OCI-LY1 (cell line): Measurements from ENCODE around the gene SMIM21.

ENCODE experiments used
- H2AFZ ChIP-seq: fragments of 200-600 bp; sonication (generic), shearing (Covaris generic); 2 replicates; pipeline ENCODE4 v1.6.0; 2014; ENCODE audit warnings: antibody characterized with exemption, mild to moderate bottlenecking, low read length
- H3F3A ChIP-seq: fragments of 200-600 bp; sonication (generic), shearing (Covaris generic); 2 replicates; pipeline ENCODE4 v1.6.0; 2014; ENCODE audit warnings: mild to moderate bottlenecking, antibody characterized with exemption, low read length, moderate library complexity; ENCODE audit not compliant: insufficient read depth
- H3K27ac ChIP-seq: fragments of 200-600 bp; sonication (generic); 2 replicates; pipeline ENCODE4 v1.5.1; 2014; ENCODE audit warnings: low read length, mixed run types, mild to moderate bottlenecking, low read depth; ENCODE audit not compliant: poor library complexity, severe bottlenecking
- H3K27me3 ChIP-seq: fragments of 200-600 bp; sonication (generic); 2 replicates; pipeline ENCODE4 v1.6.0; 2014; ENCODE audit warnings: antibody characterized with exemption, mild to moderate bottlenecking, low read length, moderate library complexity; ENCODE audit not compliant: insufficient read depth
- H3K36me3 ChIP-seq: fragments of 200-600 bp; sonication (generic); 2 replicates; pipeline ENCODE4 v1.6.1; 2014; ENCODE audit warnings: mild to moderate bottlenecking, antibody characterized with exemption, low read length, moderate library complexity, mixed read lengths; ENCODE audit not compliant: insufficient read depth
- H3K4me1 ChIP-seq: fragments of 200-600 bp; sonication (generic); 2 replicates; pipeline ENCODE4 v1.5.1; 2014; ENCODE audit warnings: mild to moderate bottlenecking, low read length, moderate library complexity; ENCODE audit not compliant: insufficient read depth, severe bottlenecking
- H3K4me2 ChIP-seq: fragments of 200-600 bp; sonication (generic), shearing (Covaris generic); 2 replicates; pipeline ENCODE4 v1.6.1; 2014; ENCODE audit warnings: low read length
- H3K4me3 ChIP-seq: fragments of 200-600 bp; sonication (generic); 2 replicates; pipeline ENCODE4 v1.5.1; 2014; ENCODE audit warnings: low read length, low read depth, mild to moderate bottlenecking, mixed read lengths; ENCODE audit not compliant: poor library complexity, severe bottlenecking
- H3K79me2 ChIP-seq: fragments of 200-600 bp; shearing (Covaris generic); 2 replicates; pipeline ENCODE4 v1.6.1; 2016; ENCODE audit warnings: mixed run types, low read length, mixed read lengths; ENCODE audit not compliant: insufficient read depth
- H3K9ac ChIP-seq: fragments of 200-600 bp; sonication (generic), shearing (Covaris generic); 2 replicates; pipeline ENCODE4 v1.6.1; 2014; ENCODE audit warnings: mild to moderate bottlenecking, low read length, mixed read lengths
- H3K9me2 ChIP-seq: fragments of 200-600 bp; sonication (generic), shearing (Covaris generic); 2 replicates; pipeline ENCODE4 v1.6.1; 2014; ENCODE audit warnings: low read depth, mild to moderate bottlenecking, low read length, mixed read lengths
- H3K9me3 ChIP-seq: fragments of 200-600 bp; shearing (Covaris generic); 2 replicates; pipeline ENCODE4 v1.6.1; 2014; ENCODE audit warnings: low read length, mixed read lengths
- H4K20me1 ChIP-seq: fragments of 200-600 bp; sonication (generic), shearing (Covaris generic); 2 replicates; pipeline ENCODE4 v1.6.0; 2016; ENCODE audit warnings: mild to moderate bottlenecking, low read length; ENCODE audit not compliant: insufficient read depth
- CTCF ChIP-seq: fragments of 200-600 bp; sonication (generic), shearing (Covaris generic); IDR thresholded peaks from 2 replicates; pipeline ENCODE4 v1.5.1; 2017; ENCODE audit warnings: mild to moderate bottlenecking, antibody characterized with exemption, low read length, moderate library complexity, mixed read lengths
- EZH2 ChIP-seq: fragments of 200-600 bp; sonication (generic), shearing (Covaris generic); IDR thresholded peaks from 2 replicates; pipeline ENCODE4 v1.8.0; 2017; ENCODE audit warnings: borderline replicate concordance, mixed run types, mild to moderate bottlenecking, antibody characterized with exemption, low read length, moderate library complexity, mixed read lengths

Gene SMIM21

DNA sequence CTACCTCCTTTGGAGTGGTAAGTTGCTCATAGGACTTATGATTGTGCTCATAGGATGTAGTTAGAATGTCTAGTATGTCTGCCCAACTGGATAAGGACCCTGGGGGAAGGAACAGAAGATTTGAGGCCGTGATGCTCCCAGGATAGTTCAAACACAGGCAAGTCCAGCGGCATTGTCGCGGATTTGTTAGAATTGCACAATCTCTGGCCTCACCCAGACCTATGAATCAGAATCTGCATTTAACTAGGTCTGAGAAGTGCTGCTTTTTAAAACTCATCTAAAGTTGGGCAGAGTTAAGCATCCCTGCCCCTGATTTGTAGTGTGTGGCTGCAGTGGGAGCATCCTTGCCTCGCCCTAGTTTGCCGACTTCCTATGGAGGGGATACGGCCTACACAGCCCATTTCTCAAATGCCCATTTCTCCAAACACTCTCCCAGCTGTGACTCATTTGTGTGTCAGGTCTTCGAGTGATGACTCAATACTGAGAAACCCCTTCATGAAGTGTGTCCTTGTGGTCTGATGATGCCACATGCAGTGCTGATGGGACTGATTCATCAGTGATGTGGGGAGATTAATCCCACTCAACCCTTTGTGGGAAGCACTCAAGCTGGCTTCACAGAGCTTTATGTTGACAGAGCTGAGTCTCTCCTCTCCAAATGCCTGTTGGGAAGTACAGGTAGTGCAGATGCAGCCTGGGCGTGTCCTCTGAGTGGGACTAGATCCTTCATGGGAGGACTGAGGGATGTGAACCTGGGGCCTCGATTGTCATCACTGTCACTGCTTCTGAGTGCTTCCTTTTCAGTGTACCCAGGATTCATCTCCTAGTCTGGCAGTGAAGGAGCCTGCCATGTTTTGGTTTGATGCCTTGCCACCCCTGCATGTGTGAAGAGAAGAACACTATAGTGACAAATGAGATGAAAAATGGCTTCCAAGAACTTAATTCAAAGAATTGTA, 18.7 kb downstream of the SMIM21 start:
- no peaks in the 10 kb centered on the region for H3K9me3 ChIP-seq
- no peak overlapping the region for H2AFZ ChIP-seq
- H3K9me2 ChIP-seq, result no peaks in the 10 kb centered on the region
- no peak overlapping the region for H3K27ac ChIP-seq
- no peaks in the 10 kb centered on the region for H3K27me3 ChIP-seq
- no peaks in the 10 kb centered on the region for H3K79me2 ChIP-seq
- no peaks in the 10 kb centered on the region for H3K4me1 ChIP-seq
- H3K9ac ChIP-seq, result no peak overlapping the region
- no peak overlapping the region for H3K4me3 ChIP-seq
- TF ChIP-seq EZH2, result no peak
- H4K20me1 ChIP-seq, result no peaks in the 10 kb centered on the region
- no peak overlapping the region for H3K4me2 ChIP-seq
- H3F3A ChIP-seq, result no peaks in the 10 kb centered on the region
- H3K36me3 ChIP-seq, result no peaks in the 10 kb centered on the region

DNA sequence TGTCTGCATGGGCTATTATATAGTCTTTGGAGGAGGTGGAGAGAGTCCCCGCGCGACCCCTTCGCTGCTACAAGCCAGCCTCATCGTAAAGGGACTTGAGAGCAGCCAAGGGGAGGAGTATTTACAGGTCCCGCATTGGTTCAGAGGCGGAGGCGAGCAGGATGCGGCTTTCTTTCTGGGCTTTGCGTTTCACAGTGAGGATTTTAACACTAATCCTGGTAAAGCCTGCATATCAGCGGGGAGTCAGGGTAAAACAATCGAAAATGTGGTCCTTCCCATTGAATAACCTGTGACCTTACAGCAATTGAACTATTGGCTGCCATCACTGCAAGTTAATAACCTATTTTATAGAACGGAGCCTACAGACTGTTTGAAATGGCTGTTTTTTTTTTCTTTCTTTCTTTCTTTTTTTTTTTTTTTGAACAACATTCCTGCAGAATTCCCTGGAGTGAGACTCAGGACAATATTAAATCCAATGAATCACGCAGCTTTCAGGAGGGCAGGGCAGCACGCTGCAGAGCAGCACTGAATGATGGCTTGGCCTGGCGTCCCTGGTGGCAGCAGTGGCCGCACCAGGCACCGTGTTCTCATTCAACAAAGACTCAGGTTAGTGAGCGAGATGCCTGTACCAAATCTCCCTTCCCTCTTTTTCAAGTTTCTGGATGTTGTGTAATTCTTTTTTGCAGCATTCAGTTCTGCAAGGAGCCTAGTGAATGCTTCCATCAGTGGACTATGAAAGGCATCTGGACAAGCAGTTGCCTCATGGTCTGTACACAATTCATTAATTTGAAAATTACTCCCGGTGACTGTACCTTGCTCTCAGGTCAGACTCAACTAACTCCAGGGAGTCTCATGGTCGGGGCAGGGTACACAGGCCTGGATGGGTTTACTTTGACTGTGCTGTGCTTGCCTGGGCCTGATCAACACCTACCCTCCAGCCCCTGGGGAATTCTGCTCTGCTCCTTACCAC, 19.8 kb downstream of the SMIM21 start:
- Histone ChIP-seq H3F3A (no peaks in the 10 kb centered on the region), H3K27me3 (no peaks in the 10 kb centered on the region), H3K36me3 (no peaks in the 10 kb centered on the region), H2AFZ (no peak overlapping the region), H3K79me2 (no peaks in the 10 kb centered on the region), H3K9me2 (no peaks in the 10 kb centered on the region), H3K9me3 (no peaks in the 10 kb centered on the region), H3K4me1 (no peaks in the 10 kb centered on the region), H4K20me1 (no peaks in the 10 kb centered on the region), H3K27ac (no peak overlapping the region), H3K9ac (no peak overlapping the region), H3K4me3 (no peak overlapping the region), H3K4me2 (no peak overlapping the region)
- TF ChIP-seq CTCF, result no peak
- TF ChIP-seq EZH2, result no peak

DNA sequence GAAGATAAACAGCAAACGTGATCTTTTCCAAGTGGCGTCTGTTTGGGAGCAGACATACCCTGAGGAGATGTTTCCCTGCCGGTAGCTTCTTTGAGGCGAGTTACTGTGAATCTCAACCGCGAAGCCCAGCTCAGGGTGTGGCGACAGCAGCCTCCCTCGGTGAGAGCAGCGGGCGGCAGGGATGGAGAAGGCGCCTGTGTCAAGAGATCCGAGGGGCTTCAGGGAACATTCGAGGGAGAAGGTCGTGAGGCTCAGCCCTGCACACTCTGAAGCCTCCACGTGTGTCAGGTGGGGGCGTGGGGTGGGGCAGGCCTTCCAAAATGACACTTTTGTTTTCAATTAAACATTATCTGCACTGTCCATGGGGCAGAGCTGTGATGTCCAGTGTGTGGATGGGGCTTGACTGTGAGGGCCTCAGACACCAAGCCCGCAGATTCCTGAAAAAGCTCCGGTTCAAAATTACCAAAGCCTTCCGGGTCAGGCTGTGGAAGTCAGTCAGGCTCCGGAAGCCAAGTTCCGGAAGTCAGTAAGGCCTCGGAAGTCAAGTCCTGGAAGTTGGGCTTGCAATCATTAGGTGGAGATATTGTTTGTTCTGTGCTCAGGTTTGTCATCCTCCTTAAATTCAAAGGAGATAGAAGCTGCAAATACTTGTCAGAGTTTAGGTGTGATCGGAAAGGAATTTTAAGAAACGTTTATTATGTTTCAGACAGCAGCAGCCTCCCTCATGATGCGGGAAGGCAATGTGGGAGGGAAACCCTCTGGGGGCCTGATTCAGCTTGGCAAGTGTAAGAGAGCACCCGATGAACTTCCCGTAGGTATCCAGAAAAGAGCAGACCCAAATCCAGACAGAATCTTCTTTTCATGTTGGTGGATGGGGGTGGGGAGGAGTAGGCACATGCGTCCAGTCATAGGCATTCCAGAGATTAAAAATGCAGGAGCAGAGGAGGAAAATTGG, 20.7 kb downstream of the SMIM21 start:
- H3K4me2 ChIP-seq, result no peak overlapping the region
- TF ChIP-seq EZH2, result no peak
- no peak for TF ChIP-seq CTCF

More for the DNA sequence above, 20.7 kb downstream of the SMIM21 start:
- no peaks in the 10 kb centered on the region for H3K36me3 ChIP-seq
- no peak overlapping the region for H3K27ac ChIP-seq
- no peaks in the 10 kb centered on the region for H4K20me1 ChIP-seq
- no peaks in the 10 kb centered on the region for H3K27me3 ChIP-seq
- no peak overlapping the region for H3K4me3 ChIP-seq
- H3K9ac ChIP-seq, result no peak overlapping the region
- H3K4me1 ChIP-seq, result no peaks in the 10 kb centered on the region
- no peaks in the 10 kb centered on the region for H3K9me2 ChIP-seq
- H3K9me3 ChIP-seq, result no peaks in the 10 kb centered on the region
- H3K79me2 ChIP-seq, result no peaks in the 10 kb centered on the region
- H2AFZ ChIP-seq, result no peak overlapping the region
- H3F3A ChIP-seq, result no peaks in the 10 kb centered on the region
